Heart right ventricle (tissue), 16 donors: ENCODE data around the gene XRCC1. TPM values are rescaled to one million over a fixed set of nuclear protein-coding genes. Genes with fewer than 3 reads are reported as not detected.

ENCODE experiments used
- ATAC-seq, 8 donors: fragments of 200-7000 bp; cut with Tn5 transposase; one replicate each; pipeline ENCODE4 v1.9.1; 2020; ENCODE audit warnings: mild to moderate bottlenecking in 8 of 8, moderate library complexity in 8 of 8, moderate number of reproducible peaks in 1 of 8
- DNase-seq, 2 donors: peaks; one replicate each; pipeline ENCODE4 v3.0.0-alpha.2; 2020
- H3K27ac ChIP-seq, 10 donors: fragments of 200-600 bp; sonication (generic) in 2 of 10; one replicate each; pipeline versions ENCODE4 v1.5.0 to v1.8.0; 2020 to 2022; ENCODE audit warnings: mild to moderate bottlenecking in 3 of 10
- H3K27me3 ChIP-seq, 7 donors: fragments of 200-600 bp; one replicate each; pipeline ENCODE4 v1.8.0; 2021 to 2022; ENCODE audit warnings: mild to moderate bottlenecking in 2 of 7
- H3K36me3 ChIP-seq, 9 donors: fragments of 200-600 bp; sonication (generic) in 1 of 9; one replicate each; pipeline versions ENCODE4 v1.5.0 to v1.8.0; 2020 to 2022; ENCODE audit warnings: mild to moderate bottlenecking in 2 of 9
- H3K4me1 ChIP-seq, 9 donors: fragments of 200-600 bp; sonication (generic) in 1 of 9; one replicate each; pipeline versions ENCODE4 v1.5.0 to v1.8.0; 2020 to 2022; ENCODE audit warnings: mild to moderate bottlenecking in 4 of 9
- H3K4me3 ChIP-seq, 10 donors: fragments of 200-600 bp; sonication (generic) in 2 of 10; one replicate each; pipeline versions ENCODE4 v1.5.0 to v1.8.0; 2020 to 2022; ENCODE audit warnings: mild to moderate bottlenecking in 7 of 10, moderate library complexity in 2 of 10
- H3K9me3 ChIP-seq, 11 donors: fragments of 200-600 bp in 10 of 11; sonication (generic) in 2 of 11; one replicate each; pipeline versions ENCODE4 v1.5.0 to v1.8.0; 2013 to 2022; ENCODE audit warnings: mild to moderate bottlenecking in 2 of 11, control low read depth in 1 of 11, moderate library complexity in 1 of 11
- WGBS, 2 donors: extraction: QIAGEN DNeasy Blood & Tissue Kit; methylation state at CpG; one replicate each; pipeline ENCODE4 v1.1.7; 2013; ENCODE audit warnings: inconsistent platforms in 1 of 2; 5-methylcytosine and 5-hydroxymethylcytosine counted together
- intact Hi-C, 10 donors: fragments of 100-400 bp; cut with DNase I; formaldehyde crosslinking; loops; one replicate each; pipeline versions ENCODE4 v1.11.1 to v1.14.2; 2022
- polyA plus RNA-seq, 2 donors: library from polyadenylated mRNA; stranded (reverse); fragments of 200-250 nt; gene quantifications; one replicate each; pipeline ENCODE4 v1.2.3, GENCODE V29; 2013
- total RNA-seq, 10 donors: library from RNA; stranded (reverse); fragmentation: NEBNext Ultra II Directional in 3 of 10; extraction: Animal tissue kit (Norgen Biotek cat#: 25700) in 3 of 10; gene quantifications; one replicate each; pipeline versions ENCODE4 v1.2.1 to v1.2.4, GENCODE V29; 2021 to 2023
- TF ChIP-seq, protein P1 (sequence below), 9 donors: fragments of 200-600 bp; sonication (generic) in 2 of 9; IDR thresholded peaks; one replicate each; pipeline versions ENCODE4 v1.5.0 to v1.8.0; 2021 to 2022; ENCODE audit warnings: antibody characterized with exemption in 9 of 9, mild to moderate bottlenecking in 5 of 9, moderate library complexity in 1 of 9
- donor health status: Arrhythmogenic right ventricular cardiomyopathy.
- donor health status: ischemic (EF 13 %, LVEDD 7.1; RV severe dilation, severe dysfunction).
- donor health status: healthy with polysubstance abuse.
- donor health status: DM: no; HTN: yes; CAD: no.
- donor health status: DM: no; HTN: no; CAD: no.
- donor health status: ischemic (EF 25% LVEDD 6.9; RV normal size, moderate dysfunction).
- donor health status: ischemic (EF 25% LVEDD 5.7; RV mildly dilated, moderate dysfunction).
- donor health status: healthy.
- donor health status: DM: yes; HTN: yes; CAD: no.
- donor health status: Ischemic cardiomyopathy.
- donor health status: ischemic (EF 35%, LVEDD 5.7; RV mildly dilated, moderate dysfunction).
- donor health status: nonischemic (EF 11% LVEDD 7.7; RV severe dilation, severe dysfunction).
- donor health status: DM: yes; HTN: yes; CAD: no.
- donor health status: PGD.
- donor health status: ischemic (EF 29% LVEDD 5.4; RV normal size, mild dysfunction).
- donor health status: nonischemic (EF 23%, LVEDD 6.1; RV moderate dilation, normal function).

Gene XRCC1
- total and polyA plus RNA-seq, 12 donors, result 11.0 to 21.9 (median 17.7) TPM

DNA sequence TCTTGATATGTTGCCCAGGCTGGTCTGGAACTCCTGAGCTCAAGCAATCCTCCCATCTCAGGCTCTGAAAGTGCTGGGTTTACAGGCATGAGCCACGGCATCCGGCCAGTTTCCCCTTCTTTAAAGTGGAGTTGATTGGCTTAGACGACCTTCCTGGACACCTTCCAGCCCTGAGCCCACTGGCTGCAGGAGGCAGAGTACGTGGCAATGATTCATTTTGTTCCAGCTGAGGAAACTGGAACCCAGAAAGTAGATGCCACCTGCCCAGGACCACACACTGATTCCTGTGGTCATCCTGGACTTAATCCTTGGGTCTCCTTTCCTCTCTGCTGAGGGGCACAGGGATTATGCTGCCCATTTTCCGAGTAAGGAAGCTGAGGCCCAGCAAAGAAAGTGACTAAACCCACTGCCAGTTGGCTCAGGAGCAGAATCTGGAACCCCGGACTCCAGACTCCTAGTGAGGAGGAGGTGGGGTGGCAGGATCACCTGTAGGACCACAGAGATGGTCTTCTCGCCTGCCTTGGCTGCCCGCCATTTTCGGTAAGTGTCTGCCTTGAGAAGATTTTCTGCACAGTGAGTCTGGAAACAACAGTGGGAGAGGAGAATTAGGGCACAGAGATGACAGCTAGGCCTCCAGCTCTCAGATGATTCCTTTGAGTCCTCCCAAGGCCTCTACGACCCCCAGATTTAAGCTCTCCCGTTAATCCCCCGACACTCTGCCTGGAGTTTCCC lies 737 bp downstream of the XRCC1 start:
- Histone ChIP-seq H3K27me3 (no peaks in the 10 kb centered on the region), H3K4me1 (peaks cover 5 to 25% (median 13%) of the 10 kb centered on the region in 9 donors), H3K36me3 (peaks cover 0 to 39% (median 0%) of the 10 kb centered on the region in 9 donors), H3K27ac (peak overlapping the region in 9 of 10 donors; percentile 61 to 91 (median 78)), H3K9me3 (no peaks in the 10 kb centered on the region), H3K4me3 (peak overlapping the region; percentile 56 to 93 (median 71))
- DNase-seq (no peak), ATAC-seq (no peak)
- TF ChIP-seq, protein P1, sequence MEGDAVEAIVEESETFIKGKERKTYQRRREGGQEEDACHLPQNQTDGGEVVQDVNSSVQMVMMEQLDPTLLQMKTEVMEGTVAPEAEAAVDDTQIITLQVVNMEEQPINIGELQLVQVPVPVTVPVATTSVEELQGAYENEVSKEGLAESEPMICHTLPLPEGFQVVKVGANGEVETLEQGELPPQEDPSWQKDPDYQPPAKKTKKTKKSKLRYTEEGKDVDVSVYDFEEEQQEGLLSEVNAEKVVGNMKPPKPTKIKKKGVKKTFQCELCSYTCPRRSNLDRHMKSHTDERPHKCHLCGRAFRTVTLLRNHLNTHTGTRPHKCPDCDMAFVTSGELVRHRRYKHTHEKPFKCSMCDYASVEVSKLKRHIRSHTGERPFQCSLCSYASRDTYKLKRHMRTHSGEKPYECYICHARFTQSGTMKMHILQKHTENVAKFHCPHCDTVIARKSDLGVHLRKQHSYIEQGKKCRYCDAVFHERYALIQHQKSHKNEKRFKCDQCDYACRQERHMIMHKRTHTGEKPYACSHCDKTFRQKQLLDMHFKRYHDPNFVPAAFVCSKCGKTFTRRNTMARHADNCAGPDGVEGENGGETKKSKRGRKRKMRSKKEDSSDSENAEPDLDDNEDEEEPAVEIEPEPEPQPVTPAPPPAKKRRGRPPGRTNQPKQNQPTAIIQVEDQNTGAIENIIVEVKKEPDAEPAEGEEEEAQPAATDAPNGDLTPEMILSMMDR (IDR thresholded peaks at IDR 0.05), result no peak
- WGBS, 2 donors, result 29 to 39% methylated on average over 12 of the region's 12 CpGs
- intact Hi-C loops, result loop anchor here in 4 of 10 donors (1.0 kb wide), 1 partner anchor 22 kb away; the partner anchor contains the start of genes IRGQ (in 4 of the 4) and ZNF576 (in 4 of the 4)

DNA sequence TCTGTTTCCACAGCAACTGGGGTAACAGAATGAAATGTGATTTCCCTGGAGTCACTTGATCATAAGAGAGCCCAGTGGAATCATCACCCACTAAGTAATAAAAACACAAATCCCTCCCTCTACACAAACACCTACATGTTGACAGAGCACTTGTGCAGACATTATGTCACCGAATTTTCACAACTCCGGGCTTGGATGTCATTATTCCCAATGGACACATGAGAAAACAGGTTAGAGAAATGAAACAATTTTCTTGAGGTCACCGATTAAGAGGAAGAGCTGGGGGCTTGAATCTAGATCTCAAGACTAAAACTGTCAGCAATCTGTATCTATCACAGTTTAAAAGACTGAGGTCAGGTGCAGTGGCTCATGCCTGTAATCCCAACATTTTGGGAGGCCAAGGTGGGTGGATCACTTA lies 3.1 kb downstream of the XRCC1 start:
- Histone ChIP-seq H3K4me1 (peaks cover 5 to 25% (median 13%) of the 10 kb centered on the region in 9 donors), H3K4me3 (no peak overlapping the region), H3K9me3 (no peaks in the 10 kb centered on the region), H3K27me3 (no peaks in the 10 kb centered on the region), H3K27ac (no peak overlapping the region), H3K36me3 (peaks cover 0 to 42% (median 0%) of the 10 kb centered on the region in 9 donors)
- TF ChIP-seq, protein P1 (IDR thresholded peaks at IDR 0.05), result no peak
- no peak for DNase-seq
- WGBS, 2 donors, result 80 to 91% methylated on average over 3 of the region's 3 CpGs
- ATAC-seq, result no peak
- intact Hi-C loops, result no loop called here

GRCh38 chr19:43570174-43570791 lies 5.0 kb downstream of the XRCC1 start:
- Histone ChIP-seq H3K36me3 (peaks cover 0 to 42% (median 0%) of the 10 kb centered on the region in 9 donors), H3K4me3 (no peak overlapping the region), H3K27me3 (no peaks in the 10 kb centered on the region), H3K4me1 (peaks cover 5 to 19% (median 10%) of the 10 kb centered on the region in 9 donors), H3K9me3 (no peaks in the 10 kb centered on the region), H3K27ac (no peak overlapping the region)
- no peak for ATAC-seq
- intact Hi-C loops, result no loop called here
- DNase-seq, result no peak
- WGBS, 2 donors, result 95% methylated on average over 5 of the region's 5 CpGs
- TF ChIP-seq, protein P1 (IDR thresholded peaks at IDR 0.05), result no peak

DNA sequence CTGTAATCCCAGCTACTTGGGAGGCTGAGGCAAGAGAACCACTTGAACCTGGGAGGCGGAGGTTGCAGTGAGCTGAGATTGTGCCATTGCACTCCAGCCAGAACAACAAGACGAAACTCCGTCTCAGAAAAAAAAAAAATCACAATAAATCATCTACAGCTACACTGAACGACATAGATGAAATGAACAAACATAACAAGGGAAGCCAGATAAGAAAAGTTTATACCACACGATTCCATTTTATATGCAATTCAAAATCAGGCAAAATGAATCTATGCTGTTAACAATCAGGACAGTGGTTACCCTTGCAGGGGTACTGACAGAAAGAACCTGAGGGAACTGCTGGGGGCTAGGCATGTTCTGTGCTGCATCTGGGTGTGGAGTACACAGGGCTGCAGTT lies 5.7 kb downstream of the XRCC1 start:
- H3K9me3 ChIP-seq, result no peaks in the 10 kb centered on the region
- intact Hi-C loops, result no loop called here
- TF ChIP-seq, protein P1 (IDR thresholded peaks at IDR 0.05), result no peak
- WGBS, 2 donors, result 91 to 92% methylated on average over 5 of the region's 5 CpGs
- no peaks in the 10 kb centered on the region for H3K27me3 ChIP-seq
- H3K4me3 ChIP-seq, result no peak overlapping the region
- peaks cover 0 to 42% (median 0%) of the 10 kb centered on the region in 9 donors for H3K36me3 ChIP-seq
- H3K4me1 ChIP-seq, result peaks cover 4 to 14% (median 5%) of the 10 kb centered on the region in 9 donors
- DNase-seq, result no peak
- H3K27ac ChIP-seq, result no peak overlapping the region
- ATAC-seq, result no peak
